ENCODE results near the gene DCAF15.
"Not testable (repeated sequence)": the region's sequence is repeated elsewhere in the genome, so short reads cannot be mapped to it uniquely, and the experiment has no call there.

The DCAF15 gene

GRCh38 chr19:13914777-13915176, 37.5 kb upstream of the DCAF15 start:
- no peak overlapping the region for H3K27ac ChIP-seq
- no peak overlapping the region for H3K9ac ChIP-seq
- no peaks in the 10 kb centered on the region for H3K27me3 ChIP-seq
- H3K4me1 ChIP-seq: peaks cover under 1% of the 10 kb centered on the region
- H4K20me1 ChIP-seq: no peaks in the 10 kb centered on the region
- peaks cover 96% of the 10 kb centered on the region for H3K36me3 ChIP-seq
- TF ChIP-seq Cebpa-rat (IDR thresholded peaks at IDR 0.05): no peak
- no peak overlapping the region for H3K4me3 ChIP-seq
- H3K9me3 ChIP-seq: no peaks in the 10 kb centered on the region
- H3K4me2 ChIP-seq: no peak overlapping the region

- TF ChIP-seq Cebpa-rat (IDR thresholded peaks at IDR 0.05): no peak
- Histone ChIP-seq H3K27me3 (no peaks in the 10 kb centered on the region), H3K36me3 (peaks cover 96% of the 10 kb centered on the region), H3K9ac (no peak overlapping the region), H3K4me3 (no peak overlapping the region), H3K27ac (no peak overlapping the region), H3K4me1 (no peaks in the 10 kb centered on the region), H4K20me1 (no peaks in the 10 kb centered on the region), H3K9me3 (peaks cover 8% of the 10 kb centered on the region), H3K4me2 (no peak overlapping the region)
Observed at GRCh38 chr19:13917888-13918406, 34.4 kb upstream of the DCAF15 start.

GRCh38 chr19:13918726-13919411, 33.4 kb upstream of the DCAF15 start:
- no peak overlapping the region for H3K4me2 ChIP-seq
- no peaks in the 10 kb centered on the region for H3K27me3 ChIP-seq
- H4K20me1 ChIP-seq: no peaks in the 10 kb centered on the region
- no peaks in the 10 kb centered on the region for H3K4me1 ChIP-seq
- no peak overlapping the region for H3K9ac ChIP-seq
- no peak overlapping the region for H3K4me3 ChIP-seq
- H3K9me3 ChIP-seq: peaks cover 8% of the 10 kb centered on the region
- no peak overlapping the region for H3K27ac ChIP-seq
- H3K36me3 ChIP-seq: peaks cover 96% of the 10 kb centered on the region
- TF ChIP-seq Cebpa-rat (IDR thresholded peaks at IDR 0.05): no peak

GRCh38 chr19:13920524-13920923, 31.8 kb upstream of the DCAF15 start:
- peaks cover 95% of the 10 kb centered on the region for H3K36me3 ChIP-seq
- no peak overlapping the region for H3K4me3 ChIP-seq
- H3K9ac ChIP-seq: no peak overlapping the region
- no peaks in the 10 kb centered on the region for H3K4me1 ChIP-seq
- TF ChIP-seq Cebpa-rat (IDR thresholded peaks at IDR 0.05): no peak
- H3K4me2 ChIP-seq: no peak overlapping the region
- peaks cover 8% of the 10 kb centered on the region for H3K9me3 ChIP-seq
- H4K20me1 ChIP-seq: no peaks in the 10 kb centered on the region
- H3K27ac ChIP-seq: no peak overlapping the region
- H3K27me3 ChIP-seq: no peaks in the 10 kb centered on the region

- no peak overlapping the region for H3K4me3 ChIP-seq
- H3K36me3 ChIP-seq: peaks cover 93% of the 10 kb centered on the region
- no peaks in the 10 kb centered on the region for H3K27me3 ChIP-seq
- H4K20me1 ChIP-seq: no peaks in the 10 kb centered on the region
- H3K27ac ChIP-seq: no peak overlapping the region
- H3K9me3 ChIP-seq: peaks cover 8% of the 10 kb centered on the region
- no peaks in the 10 kb centered on the region for H3K4me1 ChIP-seq
- no peak overlapping the region for H3K9ac ChIP-seq
- H3K4me2 ChIP-seq: no peak overlapping the region
- no peak for TF ChIP-seq Cebpa-rat (IDR thresholded peaks at IDR 0.05)
Observed at GRCh38 chr19:13920940-13921747, 31.2 kb upstream of the DCAF15 start.

GRCh38 chr19:13922118-13922517, 30.2 kb upstream of the DCAF15 start:
- peaks cover 95% of the 10 kb centered on the region for H3K36me3 ChIP-seq
- not testable (repeated sequence) for H3K27ac ChIP-seq, H4K20me1 ChIP-seq, H3K4me2 ChIP-seq, H3K9ac ChIP-seq, H3K4me1 ChIP-seq, H3K27me3 ChIP-seq, H3K4me3 ChIP-seq, H3K9me3 ChIP-seq

- Histone ChIP-seq H3K36me3 (peaks cover 95% of the 10 kb centered on the region), H3K9ac (no peak overlapping the region), H3K4me3 (no peak overlapping the region), H3K27me3 (no peaks in the 10 kb centered on the region), H3K4me2 (no peak overlapping the region), H3K4me1 (no peaks in the 10 kb centered on the region), H3K27ac (no peak overlapping the region), H3K9me3 (peaks cover 8% of the 10 kb centered on the region), H4K20me1 (no peaks in the 10 kb centered on the region)
- TF ChIP-seq Cebpa-rat (IDR thresholded peaks at IDR 0.05): no peak
Observed at GRCh38 chr19:13923194-13923987, 28.9 kb upstream of the DCAF15 start.

- H4K20me1 ChIP-seq: no peaks in the 10 kb centered on the region
- H3K27me3 ChIP-seq: no peaks in the 10 kb centered on the region
- H3K36me3 ChIP-seq: peaks cover 89% of the 10 kb centered on the region
- no peaks in the 10 kb centered on the region for H3K4me1 ChIP-seq
- no peak for TF ChIP-seq Cebpa-rat (IDR thresholded peaks at IDR 0.05)
- H3K4me2 ChIP-seq: no peak overlapping the region
- peaks cover 2% of the 10 kb centered on the region for H3K9me3 ChIP-seq
- no peak overlapping the region for H3K27ac ChIP-seq
- H3K9ac ChIP-seq: no peak overlapping the region
- H3K4me3 ChIP-seq: no peak overlapping the region
Observed at GRCh38 chr19:13926010-13926409, 26.3 kb upstream of the DCAF15 start.

- Histone ChIP-seq H3K4me3 (no peak overlapping the region), H3K36me3 (peaks cover 89% of the 10 kb centered on the region), H3K4me1 (no peaks in the 10 kb centered on the region), H3K27ac (no peak overlapping the region), H3K9me3 (no peaks in the 10 kb centered on the region), H3K27me3 (no peaks in the 10 kb centered on the region), H4K20me1 (no peaks in the 10 kb centered on the region), H3K9ac (no peak overlapping the region), H3K4me2 (no peak overlapping the region)
- no peak for TF ChIP-seq Cebpa-rat (IDR thresholded peaks at IDR 0.05)
Observed at GRCh38 chr19:13926715-13927114, 25.6 kb upstream of the DCAF15 start.

Measured in BLaER1 (cell line).